HCT116 (cell line): Measurements from ENCODE around the gene TTYH2. TPM values are rescaled to one million over a fixed set of nuclear protein-coding genes. Genes with fewer than 3 reads are reported as not detected.

Source experiments
- ATAC-seq: fragments of 200-7000 bp; cut with Tn5 transposase; 2 replicates; pipeline ENCODE4 v1.9.1; 2020; ENCODE audit warnings: mild to moderate bottlenecking, moderate library complexity
- BruUV-seq: library from RNA; stranded (reverse); fragments of 400-500 nt; replicated peaks from 2 replicates; lab custom pipeline; 2021; lab: Mats Ljungman, UMichigan
- CTCF ChIA-PET: fragments of 300-600 bp; sonication (Branson Sonifier 250); formaldehyde crosslinking; loops from one replicate; lab custom pipeline; 2021; ENCODE audit warnings: antibody characterized with exemption; lab: Charles Lee
- POLR2A ChIA-PET: fragments of 300-600, 350-600 bp; sonication (Branson Sonifier 250); formaldehyde crosslinking; loops from one replicate; lab custom pipeline; 2021; ENCODE audit warnings: antibody characterized with exemption; lab: Charles Lee
- RAD21 ChIA-PET, 2 experiments: fragments of 300-600 bp; sonication (Branson Sonifier 250); formaldehyde crosslinking; loops; one replicate each; lab custom pipeline; 2023; ENCODE audit warnings: low total read pairs in 2 of 2; ENCODE audit not compliant: uncharacterized antibody in 2 of 2, unreplicated experiment in 2 of 2, low non-redundant PET in 1 of 2; lab: Charles Lee
- DNase-seq: peaks from one replicate; pipeline ENCODE4 v3.0.0-alpha.2; 2010; ENCODE audit warnings: low read depth, low spot score
- H2AFZ ChIP-seq: fragments of 200-600 bp; shearing (Covaris generic), sonication (generic); 2 replicates; pipeline ENCODE4 v1.6.1; 2017; ENCODE audit warnings: low read depth, mixed run types, mixed read lengths, antibody characterized with exemption, low read length; ENCODE audit not compliant: poor library complexity, severe bottlenecking
- H3K27ac ChIP-seq: 2 replicates; pipeline ENCODE4 v1.5.1; 2012; ENCODE audit warnings: low read depth, low read length
- H3K27me3 ChIP-seq: fragments of 200-600 bp; sonication (generic); 2 replicates; pipeline ENCODE4 v1.6.1; 2016; ENCODE audit warnings: mixed run types, low read length, mixed read lengths; ENCODE audit not compliant: insufficient read depth
- H3K36me3 ChIP-seq, 2 experiments: fragments of 200-500 bp in 1 of 2; fragments of 200-600 bp in 1 of 2; sonication (Bioruptor generic) in 1 of 2; sonication (generic) in 1 of 2; 2 replicates each; pipeline versions ENCODE4 v1.5.1 to v1.6.1; 2014 to 2016; ENCODE audit warnings: low read length in 2 of 2, inconsistent platforms in 1 of 2, mixed read lengths in 1 of 2, mixed run types in 1 of 2; ENCODE audit not compliant: insufficient read depth in 2 of 2, control insufficient read depth in 1 of 2
- H3K4me1 ChIP-seq, 2 experiments: fragments of 200-600 bp in 1 of 2; sonication (generic) in 1 of 2; 2 replicates each; pipeline versions ENCODE4 v1.5.1 to v1.6.1; 2012 to 2017; ENCODE audit warnings: low read length in 2 of 2, inconsistent platforms in 1 of 2, mild to moderate bottlenecking in 1 of 2, mixed read lengths in 1 of 2, mixed run types in 1 of 2, moderate library complexity in 1 of 2; ENCODE audit not compliant: insufficient read depth in 2 of 2, control insufficient read depth in 1 of 2
- H3K4me2 ChIP-seq: fragments of 200-600 bp; sonication (generic); 2 replicates; pipeline ENCODE4 v1.6.1; 2017; ENCODE audit warnings: mixed run types, low read length, mixed read lengths
- H3K4me3 ChIP-seq, 2 experiments: fragments of 200-600 bp in 1 of 2; sonication (generic) in 1 of 2; replicated peaks in 1 of 2; 2 replicates each; pipeline ENCODE4 v1.5.1; 2011 to 2016; ENCODE audit warnings: low read length in 2 of 2, control low read depth in 1 of 2, low read depth in 1 of 2, mild to moderate bottlenecking in 1 of 2, mixed read lengths in 1 of 2, mixed run types in 1 of 2
- H3K79me2 ChIP-seq: fragments of 200-600 bp; sonication (generic); 2 replicates; pipeline ENCODE4 v1.6.1; 2017; ENCODE audit warnings: mild to moderate bottlenecking, mixed run types, low read length, moderate library complexity, mixed read lengths; ENCODE audit not compliant: insufficient read depth
- H3K9ac ChIP-seq: fragments of 200-600 bp; sonication (generic); 2 replicates; pipeline ENCODE4 v1.6.1; 2016; ENCODE audit warnings: low read length, mixed read lengths
- H3K9me2 ChIP-seq: fragments of 200-600 bp; sonication (generic), shearing (Covaris generic); 2 replicates; pipeline ENCODE4 v1.6.1; 2017; ENCODE audit warnings: mixed run types, mild to moderate bottlenecking, moderate library complexity; ENCODE audit not compliant: insufficient read depth
- H3K9me3 ChIP-seq, 2 experiments: fragments of 200-500 bp in 1 of 2; fragments of 200-600 bp in 1 of 2; sonication (Bioruptor generic) in 1 of 2; sonication (generic) in 1 of 2; 2 replicates each; pipeline ENCODE4 v1.6.1; 2014 to 2017; ENCODE audit warnings: low read length in 2 of 2, mixed read lengths in 2 of 2, inconsistent platforms in 1 of 2, low read depth in 1 of 2, mild to moderate bottlenecking in 1 of 2, mixed run types in 1 of 2, moderate library complexity in 1 of 2; ENCODE audit not compliant: control insufficient read depth in 1 of 2, insufficient read depth in 1 of 2
- H4K20me1 ChIP-seq: fragments of 200-600 bp; sonication (generic), shearing (Covaris generic); 2 replicates; pipeline ENCODE4 v1.6.1; 2017; ENCODE audit warnings: mixed run types, mild to moderate bottlenecking, moderate library complexity; ENCODE audit not compliant: insufficient read depth
- JUND ChIP-seq: IDR thresholded peaks from 2 replicates; pipeline ENCODE4 v1.6.1; 2012
- SP1 ChIP-seq: IDR thresholded peaks from 2 replicates; pipeline ENCODE4 v1.6.1; 2012; ENCODE audit warnings: low read depth
- intact Hi-C: fragments of 100-400 bp; cut with micrococcal nuclease; formaldehyde crosslinking; loops from 2 replicates; pipeline ENCODE4 v1.10.0; 2022
- total RNA-seq: library from RNA; stranded (reverse); gene quantifications from one replicate; pipeline ENCODE4 v1.2.1, GENCODE V29; 2021; ENCODE audit not compliant: unreplicated experiment

TTYH2 gene
- total RNA-seq, 1 experiment from 2014 or later: 10.8 TPM

- BruUV-seq: no TSS peak
- no peaks in the 10 kb centered on the region for H4K20me1 ChIP-seq
- intact Hi-C loops: loop anchor here (10.0 kb wide), 1 partner anchor 295 kb away; no protein-coding TSS in a partner anchor
- no peaks in the 10 kb centered on the region for H3K79me2 ChIP-seq
- H2AFZ ChIP-seq: no peak overlapping the region
- no peak overlapping the region for H3K27ac ChIP-seq
- ChIA-PET RAD21 (no interaction called here), CTCF (interaction anchor here (0.6 kb wide), 1 partner anchor 51 kb away, joined by 3 read pairs; no protein-coding TSS in a partner anchor), POLR2A (no interaction called here)
- H3K9me2 ChIP-seq: no peaks in the 10 kb centered on the region
- H3K4me2 ChIP-seq: no peak overlapping the region
- H3K4me1 ChIP-seq: no peaks in the 10 kb centered on the region
- H3K27me3 ChIP-seq: no peaks in the 10 kb centered on the region
- no peak overlapping the region for H3K4me3 ChIP-seq
- DNase-seq (no peak), ATAC-seq (no peak)
- no peaks in the 10 kb centered on the region for H3K9me3 ChIP-seq
- no peak overlapping the region for H3K9ac ChIP-seq
- TF ChIP-seq SP1 (no peak), JUND (no peak)
- H3K36me3 ChIP-seq: no peaks in the 10 kb centered on the region
These were observed 96.5 kb downstream of the TTYH2 start for GRCh38 chr17:74309902-74310301.

Other genes starting within 250 kb of the TTYH2 start
- 1,628 TPM for gene RPL38, start 9.9 kb upstream of the TTYH2 start, total RNA-seq
- not detected for gene DNAI2, start 60.7 kb downstream of the TTYH2 start, total RNA-seq
- 0.15 TPM for gene KIF19, start 112.7 kb downstream of the TTYH2 start, total RNA-seq
- gene BTBD17, start 148.3 kb downstream of the TTYH2 start, total RNA-seq: not detected
- not detected for gene GPR142, start 153.9 kb downstream of the TTYH2 start, total RNA-seq
- 54.4 TPM for gene GPRC5C, start 218.5 kb downstream of the TTYH2 start, total RNA-seq